PC-3 (cell line): ENCODE measurements around the gene PBX4.

ENCODE experiments used
- CTCF ChIP-seq: fragments of 300-600 bp; sonication (generic); conservative IDR thresholded peaks from 2 replicates; pipeline ENCODE4 v1.5.1; 2017; ENCODE audit warnings: antibody characterized with exemption, low read depth, mild to moderate bottlenecking, low read length
- EZH2 ChIP-seq: fragments of 300-600 bp; sonication (generic); IDR thresholded peaks from one replicate; pipeline ENCODE4 v1.6.1; 2017; ENCODE audit warnings: antibody characterized with exemption, mild to moderate bottlenecking, low read length; ENCODE audit not compliant: unreplicated experiment
- EZH2phosphoT487 ChIP-seq: fragments of 300-600 bp; sonication (generic); IDR thresholded peaks from 2 replicates; pipeline ENCODE4 v1.6.1; 2018; ENCODE audit warnings: mild to moderate bottlenecking, antibody characterized with exemption, low read length, borderline replicate concordance

- TF ChIP-seq CTCF = no peak
- no peak for TF ChIP-seq EZH2
- no peak for TF ChIP-seq EZH2phosphoT487
These were observed 68.6 kb downstream of the PBX4 start for GRCh38 chr19:19549804-19550464.
